Smooth muscle cell (in vitro differentiated cells): Measurements from ENCODE around the gene MRM3. TPM values are rescaled to one million over a fixed set of nuclear protein-coding genes. Genes with fewer than 3 reads are reported as not detected.

Experiments used
- DNase-seq: peaks from one replicate; lab custom pipeline; 2025; ENCODE audit not compliant: unreplicated experiment; lab: John Stamatoyannopoulos, UW
- H2AFZ ChIP-seq: fragments of 200-600 bp; sonication (generic); 2 replicates; pipeline ENCODE4 v1.6.0; 2016; ENCODE audit warnings: antibody characterized with exemption, low read depth, mild to moderate bottlenecking
- H3F3A ChIP-seq: fragments of 200-600 bp; sonication (generic); 2 replicates; pipeline ENCODE4 v1.6.0; 2017; ENCODE audit warnings: antibody characterized with exemption, low read depth
- H3K27ac ChIP-seq: fragments of 200-600 bp; sonication (generic); 2 replicates; pipeline ENCODE4 v1.5.1; 2016; ENCODE audit warnings: low read depth, mild to moderate bottlenecking
- H3K27me3 ChIP-seq: fragments of 200-600 bp; sonication (generic); 2 replicates; pipeline ENCODE4 v1.6.1; 2016; ENCODE audit warnings: low read depth, mild to moderate bottlenecking
- H3K36me3 ChIP-seq: fragments of 200-600 bp; sonication (generic); 2 replicates; pipeline ENCODE4 v1.5.1; 2016; ENCODE audit warnings: low read depth
- H3K4me1 ChIP-seq: fragments of 200-600 bp; sonication (generic); 2 replicates; pipeline ENCODE4 v1.5.1; 2016; ENCODE audit warnings: low read depth
- H3K4me2 ChIP-seq: fragments of 200-600 bp; sonication (generic); 2 replicates; pipeline ENCODE4 v1.6.0; 2016; ENCODE audit warnings: mild to moderate bottlenecking
- H3K4me3 ChIP-seq: fragments of 200-600 bp; sonication (generic); 2 replicates; pipeline ENCODE4 v1.5.1; 2016; ENCODE audit warnings: mild to moderate bottlenecking
- H3K79me2 ChIP-seq: fragments of 200-600 bp; sonication (generic); 2 replicates; pipeline ENCODE4 v1.6.0; 2016; ENCODE audit warnings: low read depth, mild to moderate bottlenecking
- H3K9ac ChIP-seq: fragments of 200-600 bp; sonication (generic); 2 replicates; pipeline ENCODE4 v1.6.0; 2016; ENCODE audit warnings: low read depth
- H3K9me3 ChIP-seq: fragments of 200-600 bp; sonication (generic); replicated peaks from 2 replicates; pipeline ENCODE4 v1.5.1; 2016; ENCODE audit warnings: low read depth
- H4K20me1 ChIP-seq: fragments of 200-600 bp; sonication (generic); 2 replicates; pipeline ENCODE4 v1.6.0; 2016; ENCODE audit warnings: low read depth
- CTCF ChIP-seq: fragments of 200-600 bp; sonication (generic); IDR thresholded peaks from 2 replicates; pipeline ENCODE4 v1.5.1; 2017; ENCODE audit warnings: borderline replicate concordance, mild to moderate bottlenecking, antibody characterized with exemption; ENCODE audit not compliant: insufficient read depth, poor library complexity, severe bottlenecking
- WGBS: methylation state at CpG from one replicate; pipeline ENCODE4 v1.1.7; 2016; ENCODE audit warnings: low lambda C conversion rate; 5-methylcytosine and 5-hydroxymethylcytosine counted together
- polyA plus RNA-seq: library from polyadenylated mRNA; unstranded; fragments of >200 nt; fragmentation: Nextera tagmentation; extraction: Ambion mirVana; gene quantifications from 2 replicates; pipeline ENCODE4 v1.2.1, GENCODE V29; 2016
- total RNA-seq: library from RNA; depleted of rRNA; stranded (reverse); fragments of >200 nt; gene quantifications from 2 replicates; pipeline ENCODE4 v1.2.3, GENCODE V29; 2014

MRM3 gene
- total and polyA plus RNA-seq, 2 experiments from 2014 or later, result 8.7 to 12.8 TPM

- Histone ChIP-seq H3K27ac (no peak overlapping the region), H3K4me1 (no peaks in the 10 kb centered on the region), H3K4me3 (no peak overlapping the region), H3F3A (no peaks in the 10 kb centered on the region), H3K27me3 (no peaks in the 10 kb centered on the region), H4K20me1 (peaks cover 60% of the 10 kb centered on the region), H3K79me2 (peaks cover 50% of the 10 kb centered on the region), H3K9ac (no peak overlapping the region), H3K4me2 (no peak overlapping the region), H3K36me3 (no peaks in the 10 kb centered on the region), H2AFZ (no peak overlapping the region), H3K9me3 (no peaks in the 10 kb centered on the region)
- TF ChIP-seq CTCF, result no peak
- 92% methylated on average over 16 of the region's 16 CpGs for WGBS
- DNase-seq, result no peak
Measured at GRCh38 chr17:824378-824777, 42.2 kb downstream of the MRM3 start.

- Histone ChIP-seq H3K27me3 (no peaks in the 10 kb centered on the region), H4K20me1 (peaks cover 60% of the 10 kb centered on the region), H3K9me3 (no peaks in the 10 kb centered on the region), H3K4me1 (no peaks in the 10 kb centered on the region), H3K36me3 (no peaks in the 10 kb centered on the region), H3K4me3 (no peak overlapping the region), H2AFZ (no peak overlapping the region), H3K79me2 (peaks cover 56% of the 10 kb centered on the region), H3F3A (no peaks in the 10 kb centered on the region), H3K9ac (no peak overlapping the region), H3K4me2 (no peak overlapping the region), H3K27ac (no peak overlapping the region)
- no peak for DNase-seq
- 92% methylated on average over 17 of the region's 17 CpGs for WGBS
- no peak for TF ChIP-seq CTCF
Measured at GRCh38 chr17:825216-825615, 43.1 kb downstream of the MRM3 start.

GRCh38 chr17:826778-827177, 44.6 kb downstream of the MRM3 start:
- peaks cover 70% of the 10 kb centered on the region for H3K79me2 ChIP-seq

More at GRCh38 chr17:826778-827177, 44.6 kb downstream of the MRM3 start:
- Histone ChIP-seq H3K27ac (no peak overlapping the region), H3K36me3 (no peaks in the 10 kb centered on the region), H3K4me3 (no peak overlapping the region), H3F3A (no peaks in the 10 kb centered on the region), H3K27me3 (no peaks in the 10 kb centered on the region), H4K20me1 (peaks cover 66% of the 10 kb centered on the region), H3K9ac (no peak overlapping the region), H2AFZ (no peak overlapping the region), H3K4me1 (no peaks in the 10 kb centered on the region), H3K4me2 (no peak overlapping the region), H3K9me3 (no peaks in the 10 kb centered on the region)
- no peak for DNase-seq
- no peak for TF ChIP-seq CTCF
- 95% methylated on average over 21 of the region's 21 CpGs for WGBS
